ENCODE measurements around the gene MRPS10.
"Not testable (repeated sequence)": the region's sequence is repeated elsewhere in the genome, so short reads cannot be mapped to it uniquely, and the experiment has no call there.

MRPS10 gene

DNA sequence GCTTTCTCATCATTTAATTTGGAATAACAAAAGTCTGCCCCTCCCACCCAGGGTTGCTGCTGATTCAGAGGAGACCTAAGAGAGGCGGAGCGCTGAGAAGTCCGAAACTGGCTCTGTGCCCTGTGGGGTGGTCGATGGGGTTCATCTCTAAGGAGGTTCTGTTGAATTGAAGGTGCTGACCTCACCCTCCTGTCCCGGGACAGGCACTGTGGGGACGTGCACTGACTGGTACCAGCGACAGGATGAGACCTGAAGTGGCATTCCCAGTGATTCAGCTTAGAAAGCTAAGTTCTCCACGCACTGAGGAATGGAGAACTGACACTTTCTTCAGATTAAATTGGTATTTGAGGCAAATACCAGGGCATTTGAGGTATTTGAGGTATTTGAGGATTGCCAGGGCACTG, 24.2 kb downstream of the MRPS10 start:
- H3K9me3 ChIP-seq (replicated peaks in 1 of 2; ENCODE audit: control insufficient read depth in 2 of 2, insufficient read depth in 1 of 2, low read depth in 1 of 2, low read length in 2 of 2) = no peaks in the 10 kb centered on the region
- no peak overlapping the region for H3K14ac ChIP-seq (ENCODE audit: low read length)
- no peak overlapping the region for H3K4me2 ChIP-seq (ENCODE audit: insufficient read depth, low read length, poor library complexity, severe bottlenecking)
- H2AK5ac ChIP-seq (ENCODE audit: low read depth, low read length) = no peak overlapping the region
- H3K4me3 ChIP-seq (ENCODE audit: low read length in 2 of 2) = no peak overlapping the region
- no peak overlapping the region for H2BK5ac ChIP-seq (ENCODE audit: low read length)
- no peak overlapping the region for H3K4ac ChIP-seq (ENCODE audit: low read length)
- H2BK15ac ChIP-seq (ENCODE audit: low read length) = no peak overlapping the region
- no peak overlapping the region for H4K8ac ChIP-seq (ENCODE audit: low read depth, low read length)
- no peak for DNase-seq (ENCODE audit: low spot score)
- H4K91ac ChIP-seq (ENCODE audit: low read depth, low read length, poor library complexity) = no peak overlapping the region
- no CpG with 5 or more reads among the region's 8 CpGs for WGBS, 2 donors (ENCODE audit: extremely low coverage in 2 of 2, insufficient read length in 2 of 2, insufficient replicate concordance in 1 of 2)
- H3K9ac ChIP-seq (ENCODE audit: low read depth, low read length, poor library complexity) = no peak overlapping the region
- no peaks in the 10 kb centered on the region for H3K36me3 ChIP-seq (replicated peaks in 1 of 2; ENCODE audit: control insufficient read depth in 2 of 2, insufficient read depth in 2 of 2, low read length in 2 of 2)
- no peak overlapping the region for H3K18ac ChIP-seq (ENCODE audit: low read length)
- no peak overlapping the region for H2BK12ac ChIP-seq (ENCODE audit: low read length)
- peaks cover 0 to 2% of the 10 kb centered on the region in 2 donors for H3K4me1 ChIP-seq (ENCODE audit: control insufficient read depth in 2 of 2, insufficient read depth in 1 of 2, low read depth in 1 of 2, low read length in 2 of 2)
- no peaks in the 10 kb centered on the region for H3K27me3 ChIP-seq (ENCODE audit: control insufficient read depth in 3 of 3, insufficient read depth in 3 of 3, low read depth in 1 of 3, low read length in 3 of 3)
- no peak overlapping the region for H2BK120ac ChIP-seq (ENCODE audit: low read depth, low read length)
- no peak overlapping the region for H3K27ac ChIP-seq (replicated peaks; ENCODE audit: low read length)
- no peaks in the 10 kb centered on the region for H3K79me1 ChIP-seq (ENCODE audit: low read depth, low read length)
- H2AFZ ChIP-seq (ENCODE audit: low read length) = no peak overlapping the region
- H3K23ac ChIP-seq (ENCODE audit: low read depth, low read length, poor library complexity) = no peak overlapping the region

GRCh38 chr6:42192385-42192784, 25.3 kb downstream of the MRPS10 start:
- not testable (repeated sequence) for H3K4me3 ChIP-seq (ENCODE audit: low read length in 2 of 2); H3K4me1 ChIP-seq (ENCODE audit: control insufficient read depth in 2 of 2, insufficient read depth in 1 of 2, low read depth in 1 of 2, low read length in 2 of 2); H3K27ac ChIP-seq (replicated peaks; ENCODE audit: low read length); H3K79me1 ChIP-seq (ENCODE audit: low read depth, low read length); H2BK12ac ChIP-seq (ENCODE audit: low read length); H3K4me2 ChIP-seq (ENCODE audit: insufficient read depth, low read length, poor library complexity, severe bottlenecking); H4K8ac ChIP-seq (ENCODE audit: low read depth, low read length); DNase-seq (ENCODE audit: low spot score); H3K23ac ChIP-seq (ENCODE audit: low read depth, low read length, poor library complexity); H4K91ac ChIP-seq (ENCODE audit: low read depth, low read length, poor library complexity); H3K18ac ChIP-seq (ENCODE audit: low read length); H2BK15ac ChIP-seq (ENCODE audit: low read length); H2AFZ ChIP-seq (ENCODE audit: low read length); H3K9ac ChIP-seq (ENCODE audit: low read depth, low read length, poor library complexity); H3K27me3 ChIP-seq (ENCODE audit: control insufficient read depth in 3 of 3, insufficient read depth in 3 of 3, low read depth in 1 of 3, low read length in 3 of 3); H3K14ac ChIP-seq (ENCODE audit: low read length); H2BK120ac ChIP-seq (ENCODE audit: low read depth, low read length); H3K36me3 ChIP-seq (replicated peaks in 1 of 2; ENCODE audit: control insufficient read depth in 2 of 2, insufficient read depth in 2 of 2, low read length in 2 of 2); H3K9me3 ChIP-seq (replicated peaks in 1 of 2; ENCODE audit: control insufficient read depth in 2 of 2, insufficient read depth in 1 of 2, low read depth in 1 of 2, low read length in 2 of 2); H3K4ac ChIP-seq (ENCODE audit: low read length); H2BK5ac ChIP-seq (ENCODE audit: low read length); H2AK5ac ChIP-seq (ENCODE audit: low read depth, low read length)
- no CpG with 5 or more reads among the region's 5 CpGs for WGBS, 2 donors (ENCODE audit: extremely low coverage in 2 of 2, insufficient read length in 2 of 2, insufficient replicate concordance in 1 of 2)

GRCh38 chr6:42190554-42191183, 27.0 kb downstream of the MRPS10 start:
- no peak overlapping the region for H3K4me2 ChIP-seq (ENCODE audit: insufficient read depth, low read length, poor library complexity, severe bottlenecking)
- no peak overlapping the region for H4K8ac ChIP-seq (ENCODE audit: low read depth, low read length)
- no peak overlapping the region for H2BK12ac ChIP-seq (ENCODE audit: low read length)
- H2BK5ac ChIP-seq (ENCODE audit: low read length) = no peak overlapping the region
- no peak overlapping the region for H2AK5ac ChIP-seq (ENCODE audit: low read depth, low read length)
- H3K18ac ChIP-seq (ENCODE audit: low read length) = no peak overlapping the region
- no peaks in the 10 kb centered on the region for H3K79me1 ChIP-seq (ENCODE audit: low read depth, low read length)
- no peaks in the 10 kb centered on the region for H3K9me3 ChIP-seq (replicated peaks in 1 of 2; ENCODE audit: control insufficient read depth in 2 of 2, insufficient read depth in 1 of 2, low read depth in 1 of 2, low read length in 2 of 2)
- no peak overlapping the region for H3K14ac ChIP-seq (ENCODE audit: low read length)
- no peak overlapping the region for H3K9ac ChIP-seq (ENCODE audit: low read depth, low read length, poor library complexity)
- H3K4me3 ChIP-seq (ENCODE audit: low read length in 2 of 2) = no peak overlapping the region
- no CpG with 5 or more reads among the region's 5 CpGs for WGBS, 2 donors (ENCODE audit: extremely low coverage in 2 of 2, insufficient read length in 2 of 2, insufficient replicate concordance in 1 of 2)
- no peak overlapping the region for H2BK15ac ChIP-seq (ENCODE audit: low read length)
- no peaks in the 10 kb centered on the region for H3K36me3 ChIP-seq (replicated peaks in 1 of 2; ENCODE audit: control insufficient read depth in 2 of 2, insufficient read depth in 2 of 2, low read length in 2 of 2)
- no peak overlapping the region for H2AFZ ChIP-seq (ENCODE audit: low read length)
- no peak overlapping the region for H3K27ac ChIP-seq (replicated peaks; ENCODE audit: low read length)
- H3K4me1 ChIP-seq (ENCODE audit: control insufficient read depth in 2 of 2, insufficient read depth in 1 of 2, low read depth in 1 of 2, low read length in 2 of 2) = peaks cover 0 to 2% of the 10 kb centered on the region in 2 donors
- no peak overlapping the region for H3K23ac ChIP-seq (ENCODE audit: low read depth, low read length, poor library complexity)
- no peak overlapping the region for H2BK120ac ChIP-seq (ENCODE audit: low read depth, low read length)
- H4K91ac ChIP-seq (ENCODE audit: low read depth, low read length, poor library complexity) = no peak overlapping the region
- DNase-seq (ENCODE audit: low spot score) = no peak
- no peaks in the 10 kb centered on the region for H3K27me3 ChIP-seq (ENCODE audit: control insufficient read depth in 3 of 3, insufficient read depth in 3 of 3, low read depth in 1 of 3, low read length in 3 of 3)
- H3K4ac ChIP-seq (ENCODE audit: low read length) = no peak overlapping the region

GRCh38 chr6:42188406-42188805, 29.3 kb downstream of the MRPS10 start:
- Histone ChIP-seq H3K4me3 (ENCODE audit: low read length in 2 of 2) (no peak overlapping the region), H3K79me1 (ENCODE audit: low read depth, low read length) (no peaks in the 10 kb centered on the region)

More at GRCh38 chr6:42188406-42188805, 29.3 kb downstream of the MRPS10 start:
- H2BK120ac ChIP-seq (ENCODE audit: low read depth, low read length) = no peak overlapping the region
- H2AK5ac ChIP-seq (ENCODE audit: low read depth, low read length) = no peak overlapping the region
- no peak overlapping the region for H2AFZ ChIP-seq (ENCODE audit: low read length)
- no CpG with 5 or more reads among the region's 6 CpGs for WGBS, 2 donors (ENCODE audit: extremely low coverage in 2 of 2, insufficient read length in 2 of 2, insufficient replicate concordance in 1 of 2)
- no peak overlapping the region for H3K23ac ChIP-seq (ENCODE audit: low read depth, low read length, poor library complexity)
- no peaks in the 10 kb centered on the region for H3K9me3 ChIP-seq (replicated peaks in 1 of 2; ENCODE audit: control insufficient read depth in 2 of 2, insufficient read depth in 1 of 2, low read depth in 1 of 2, low read length in 2 of 2)
- no peak for DNase-seq (ENCODE audit: low spot score)
- no peak overlapping the region for H3K18ac ChIP-seq (ENCODE audit: low read length)
- no peak overlapping the region for H2BK5ac ChIP-seq (ENCODE audit: low read length)
- H3K27me3 ChIP-seq (ENCODE audit: control insufficient read depth in 3 of 3, insufficient read depth in 3 of 3, low read depth in 1 of 3, low read length in 3 of 3) = no peaks in the 10 kb centered on the region
- no peak overlapping the region for H3K4ac ChIP-seq (ENCODE audit: low read length)
- no peaks in the 10 kb centered on the region for H3K36me3 ChIP-seq (replicated peaks in 1 of 2; ENCODE audit: control insufficient read depth in 2 of 2, insufficient read depth in 2 of 2, low read length in 2 of 2)
- H3K27ac ChIP-seq (replicated peaks; ENCODE audit: low read length) = no peak overlapping the region
- H4K8ac ChIP-seq (ENCODE audit: low read depth, low read length) = no peak overlapping the region
- peaks cover 0 to 1% of the 10 kb centered on the region in 2 donors for H3K4me1 ChIP-seq (ENCODE audit: control insufficient read depth in 2 of 2, insufficient read depth in 1 of 2, low read depth in 1 of 2, low read length in 2 of 2)
- H3K14ac ChIP-seq (ENCODE audit: low read length) = no peak overlapping the region
- no peak overlapping the region for H2BK12ac ChIP-seq (ENCODE audit: low read length)
- H3K4me2 ChIP-seq (ENCODE audit: insufficient read depth, low read length, poor library complexity, severe bottlenecking) = no peak overlapping the region
- H3K9ac ChIP-seq (ENCODE audit: low read depth, low read length, poor library complexity) = no peak overlapping the region
- no peak overlapping the region for H4K91ac ChIP-seq (ENCODE audit: low read depth, low read length, poor library complexity)
- no peak overlapping the region for H2BK15ac ChIP-seq (ENCODE audit: low read length)
